Measurements from ENCODE around the gene CNTNAP2. TPM values are rescaled to one million over a fixed set of nuclear protein-coding genes. Genes with fewer than 3 reads are reported as not detected.
"Not testable (repeated sequence)": the region's sequence is repeated elsewhere in the genome, so short reads cannot be mapped to it uniquely, and the experiment has no call there.

The CNTNAP2 gene
- total RNA-seq, 4 donors from 2014 or later, result 0.91 to 16.0 TPM; not detected in 2

GRCh38 chr7:147593271-147594057 lies 1476.9 kb downstream of the CNTNAP2 start:
- H3K4me1 ChIP-seq, result no peaks in the 10 kb centered on the region
- TF ChIP-seq POLR2A (IDR thresholded peaks at IDR 0.05), result no peak
- TF ChIP-seq, protein P1, sequence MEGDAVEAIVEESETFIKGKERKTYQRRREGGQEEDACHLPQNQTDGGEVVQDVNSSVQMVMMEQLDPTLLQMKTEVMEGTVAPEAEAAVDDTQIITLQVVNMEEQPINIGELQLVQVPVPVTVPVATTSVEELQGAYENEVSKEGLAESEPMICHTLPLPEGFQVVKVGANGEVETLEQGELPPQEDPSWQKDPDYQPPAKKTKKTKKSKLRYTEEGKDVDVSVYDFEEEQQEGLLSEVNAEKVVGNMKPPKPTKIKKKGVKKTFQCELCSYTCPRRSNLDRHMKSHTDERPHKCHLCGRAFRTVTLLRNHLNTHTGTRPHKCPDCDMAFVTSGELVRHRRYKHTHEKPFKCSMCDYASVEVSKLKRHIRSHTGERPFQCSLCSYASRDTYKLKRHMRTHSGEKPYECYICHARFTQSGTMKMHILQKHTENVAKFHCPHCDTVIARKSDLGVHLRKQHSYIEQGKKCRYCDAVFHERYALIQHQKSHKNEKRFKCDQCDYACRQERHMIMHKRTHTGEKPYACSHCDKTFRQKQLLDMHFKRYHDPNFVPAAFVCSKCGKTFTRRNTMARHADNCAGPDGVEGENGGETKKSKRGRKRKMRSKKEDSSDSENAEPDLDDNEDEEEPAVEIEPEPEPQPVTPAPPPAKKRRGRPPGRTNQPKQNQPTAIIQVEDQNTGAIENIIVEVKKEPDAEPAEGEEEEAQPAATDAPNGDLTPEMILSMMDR (IDR thresholded peaks at IDR 0.05), result no peak
- H3K36me3 ChIP-seq, result no peaks in the 10 kb centered on the region
- intact Hi-C loops (cut with DNase I; ENCODE audit: low total_unique reads), result no loop called here
- H3K27me3 ChIP-seq, result no peaks in the 10 kb centered on the region
- no peak for DNase-seq
- no peaks in the 10 kb centered on the region for H3K9me3 ChIP-seq
- H3K27ac ChIP-seq, result no peak overlapping the region
- no peak overlapping the region for H3K4me3 ChIP-seq

DNA sequence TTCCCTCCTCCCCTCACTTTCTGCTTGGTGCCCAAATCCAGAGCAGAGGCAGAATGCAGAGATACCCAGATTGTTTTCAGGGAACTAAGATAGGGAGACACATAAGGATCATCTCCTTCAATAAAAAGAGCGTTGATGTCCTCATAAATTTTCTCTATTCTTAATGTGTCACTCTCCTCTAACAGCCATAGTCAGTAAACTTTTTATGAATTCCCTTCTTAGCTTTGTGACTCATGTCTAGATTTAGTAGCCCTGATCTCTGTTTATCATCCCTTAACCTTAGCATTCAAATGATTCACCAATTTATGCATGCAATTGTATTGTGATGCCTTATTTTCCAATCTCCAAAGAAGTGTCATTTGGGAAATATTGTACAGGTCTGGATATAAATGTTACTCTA lies 1478.4 kb downstream of the CNTNAP2 start:
- Histone ChIP-seq H3K27me3 (no peaks in the 10 kb centered on the region), H3K27ac (no peak overlapping the region), H3K4me3 (no peak overlapping the region), H3K36me3 (no peaks in the 10 kb centered on the region), H3K4me1 (no peaks in the 10 kb centered on the region), H3K9me3 (no peaks in the 10 kb centered on the region)
- intact Hi-C loops (cut with DNase I; ENCODE audit: low total_unique reads), result no loop called here
- no peak for DNase-seq
- TF ChIP-seq, protein P1 (IDR thresholded peaks at IDR 0.05), result no peak
- TF ChIP-seq POLR2A (IDR thresholded peaks at IDR 0.05), result no peak

GRCh38 chr7:147598687-147599086 lies 1482.1 kb downstream of the CNTNAP2 start:
- H3K4me3 ChIP-seq; intact Hi-C loops (cut with DNase I; ENCODE audit: low total_unique reads): not testable (repeated sequence)

GRCh38 chr7:147605323-147605722 lies 1488.7 kb downstream of the CNTNAP2 start:
- no peak for TF ChIP-seq POLR2A (IDR thresholded peaks at IDR 0.05)
- TF ChIP-seq, protein P1 (IDR thresholded peaks at IDR 0.05), result no peak
- no peaks in the 10 kb centered on the region for H3K9me3 ChIP-seq
- H3K27me3 ChIP-seq, result no peaks in the 10 kb centered on the region

More at GRCh38 chr7:147598687-147599086, 1482.1 kb downstream of the CNTNAP2 start:
- not testable (repeated sequence) for H3K36me3 ChIP-seq, H3K4me1 ChIP-seq, DNase-seq, H3K27ac ChIP-seq, H3K9me3 ChIP-seq, H3K27me3 ChIP-seq

GRCh38 chr7:147607157-147607800 lies 1490.7 kb downstream of the CNTNAP2 start:
- no peaks in the 10 kb centered on the region for H3K36me3 ChIP-seq
- H3K4me1 ChIP-seq, result no peaks in the 10 kb centered on the region
- TF ChIP-seq, protein P1 (IDR thresholded peaks at IDR 0.05), result no peak
- TF ChIP-seq POLR2A (IDR thresholded peaks at IDR 0.05), result no peak
- no peak overlapping the region for H3K4me3 ChIP-seq
- no peak overlapping the region for H3K27ac ChIP-seq
- no peaks in the 10 kb centered on the region for H3K9me3 ChIP-seq
- DNase-seq, result no peak
- intact Hi-C loops (cut with DNase I; ENCODE audit: low total_unique reads), result no loop called here
- no peaks in the 10 kb centered on the region for H3K27me3 ChIP-seq

More at GRCh38 chr7:147605323-147605722, 1488.7 kb downstream of the CNTNAP2 start:
- no peaks in the 10 kb centered on the region for H3K36me3 ChIP-seq
- no peaks in the 10 kb centered on the region for H3K4me1 ChIP-seq
- intact Hi-C loops (cut with DNase I; ENCODE audit: low total_unique reads), result no loop called here
- H3K4me3 ChIP-seq, result no peak overlapping the region
- no peak for DNase-seq
- no peak overlapping the region for H3K27ac ChIP-seq

Data from uterus (tissue), 4 donors.